ENCODE measurements around the gene IL32. TPM values are rescaled to one million over a fixed set of nuclear protein-coding genes. Genes with fewer than 3 reads are reported as not detected.
A peak's percentile ranks its signal among the peaks of the same experiment; 100 is the strongest.
"Not testable (repeated sequence)": the region's sequence is repeated elsewhere in the genome, so short reads cannot be mapped to it uniquely, and the experiment has no call there.

The IL32 gene
- total RNA-seq, 2 donors from 2014 or later, result 2,042 to 3,291 TPM

GRCh38 chr16:3044708-3045107, 20.7 kb upstream of the IL32 start:
- Mint-ChIP-seq H3K36me3 (no peaks in the 10 kb centered on the region), H3K9me3 (no peaks in the 10 kb centered on the region), H3K27ac (no peak overlapping the region)
- DNase-seq (ENCODE audit: low spot score in 2 of 2) (no peak), ATAC-seq (no peak)

DNA sequence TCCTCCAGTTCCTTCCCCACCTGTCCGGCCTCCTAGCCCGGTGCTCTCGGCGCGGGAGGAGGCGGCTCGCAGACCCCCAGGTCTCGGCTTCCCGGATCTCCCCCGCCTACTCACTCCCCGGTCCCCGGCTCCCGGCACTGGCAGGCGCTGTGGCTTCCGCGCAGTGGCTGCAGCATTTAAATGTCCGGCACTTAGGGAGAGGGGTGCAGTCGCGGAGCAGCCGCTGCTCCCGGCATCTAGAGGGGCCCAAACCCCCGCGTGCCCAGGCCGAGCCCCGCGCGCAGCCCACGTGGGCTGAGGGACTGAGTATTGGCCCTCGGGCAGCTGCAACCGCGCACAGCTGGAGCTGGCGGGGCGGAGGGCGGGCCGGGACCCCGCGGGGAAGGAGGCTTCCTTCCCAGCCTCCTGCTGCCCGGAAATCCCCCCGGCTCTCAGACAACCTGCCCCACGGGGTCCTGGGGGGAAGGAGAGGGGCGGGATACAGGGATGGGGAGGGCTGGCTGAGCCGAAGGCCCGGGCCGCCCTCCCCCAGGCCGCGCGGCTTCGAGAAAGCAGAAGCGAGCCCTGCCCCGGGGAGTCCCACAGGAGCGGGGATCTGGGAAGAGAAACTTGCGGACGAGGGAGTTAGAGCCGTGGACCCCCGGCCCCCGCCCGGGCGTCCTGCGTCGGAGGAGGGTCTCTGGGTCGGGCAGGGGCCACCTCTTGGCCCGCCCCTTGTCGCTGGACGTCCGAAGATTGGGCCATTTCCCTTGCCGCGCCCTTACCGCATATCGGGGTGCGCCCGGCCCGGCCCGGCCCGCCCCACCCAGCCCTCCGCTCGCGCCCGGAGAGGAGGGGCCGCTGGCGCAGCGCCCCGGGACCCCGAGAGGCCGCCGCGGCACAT, 19.4 kb upstream of the IL32 start, which contains the start of gene MMP25:
MMP25 (plus strand) TSS at position 804 of the 883 bp plus-strand sequence. CDS start 357 bp downstream, outside the sequence.
- H3K36me3 Mint-ChIP-seq, result no peaks in the 10 kb centered on the region
- peak within 1 kb of the TSS in 1 of 2 donors; percentile 50 for H3K27ac Mint-ChIP-seq
- no peaks in the 10 kb centered on the region for H3K9me3 Mint-ChIP-seq
- DNase-seq (ENCODE audit: low spot score in 2 of 2) (no peak), ATAC-seq (peak; percentile 30 to 53)

DNA sequence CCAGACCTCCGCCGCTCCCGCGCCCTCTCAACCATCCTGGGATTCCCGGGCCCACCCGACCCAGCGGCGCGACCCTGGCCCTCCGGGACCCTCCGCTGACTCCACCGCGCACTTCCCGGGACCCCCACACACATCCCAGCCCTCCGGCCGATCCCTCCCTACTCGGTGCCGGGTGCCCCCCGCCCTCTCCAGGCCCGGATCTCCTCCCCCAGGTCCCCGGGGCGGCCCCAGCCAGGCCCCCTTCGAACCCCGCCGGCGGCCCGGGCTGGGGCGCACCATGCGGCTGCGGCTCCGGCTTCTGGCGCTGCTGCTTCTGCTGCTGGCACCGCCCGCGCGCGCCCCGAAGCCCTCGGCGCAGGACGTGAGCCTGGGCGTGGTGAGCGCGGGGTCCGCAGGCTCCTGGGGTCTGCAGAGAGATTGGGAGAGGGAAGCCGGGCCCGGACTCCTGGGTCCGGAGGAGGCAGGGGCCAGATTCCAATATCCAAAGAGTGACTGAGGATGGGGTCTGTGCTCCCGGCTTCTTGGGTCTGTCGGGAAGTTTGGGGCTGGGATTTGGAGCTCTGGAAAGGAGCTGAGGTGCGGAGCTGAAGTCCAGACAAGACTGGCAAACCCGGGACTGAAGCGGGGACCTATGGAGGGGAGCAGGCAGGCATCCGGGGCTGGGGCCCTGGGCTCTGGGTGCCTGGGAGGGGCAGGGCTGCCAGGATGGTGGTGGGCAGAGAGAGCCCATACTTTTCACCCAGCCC, 18.6 kb upstream of the IL32 start:
- peak overlapping the region in 1 of 2 donors; percentile 50 for H3K27ac Mint-ChIP-seq
- H3K36me3 Mint-ChIP-seq, result no peaks in the 10 kb centered on the region
- DNase-seq (ENCODE audit: low spot score in 2 of 2), result no peak
- no peaks in the 10 kb centered on the region for H3K9me3 Mint-ChIP-seq
- ATAC-seq, result peak in 1 of 2 donors; percentile 12

DNA sequence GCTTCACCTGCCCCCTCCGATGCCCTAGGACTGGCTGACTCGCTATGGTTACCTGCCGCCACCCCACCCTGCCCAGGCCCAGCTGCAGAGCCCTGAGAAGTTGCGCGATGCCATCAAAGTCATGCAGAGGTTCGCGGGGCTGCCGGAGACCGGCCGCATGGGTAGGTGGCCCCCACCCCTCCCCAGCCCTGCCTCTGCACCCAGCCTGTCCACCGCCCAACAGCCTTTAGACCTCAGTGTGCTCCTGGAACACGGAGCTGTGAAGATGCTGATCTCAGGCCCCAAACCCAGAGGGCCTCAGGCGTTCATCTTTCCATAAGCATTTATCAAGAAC, 18.1 kb upstream of the IL32 start:
- no peaks in the 10 kb centered on the region for H3K36me3 Mint-ChIP-seq
- no peak overlapping the region for H3K27ac Mint-ChIP-seq
- H3K9me3 Mint-ChIP-seq, result no peaks in the 10 kb centered on the region
- no peak for ATAC-seq
- DNase-seq (ENCODE audit: low spot score in 2 of 2), result no peak

DNA sequence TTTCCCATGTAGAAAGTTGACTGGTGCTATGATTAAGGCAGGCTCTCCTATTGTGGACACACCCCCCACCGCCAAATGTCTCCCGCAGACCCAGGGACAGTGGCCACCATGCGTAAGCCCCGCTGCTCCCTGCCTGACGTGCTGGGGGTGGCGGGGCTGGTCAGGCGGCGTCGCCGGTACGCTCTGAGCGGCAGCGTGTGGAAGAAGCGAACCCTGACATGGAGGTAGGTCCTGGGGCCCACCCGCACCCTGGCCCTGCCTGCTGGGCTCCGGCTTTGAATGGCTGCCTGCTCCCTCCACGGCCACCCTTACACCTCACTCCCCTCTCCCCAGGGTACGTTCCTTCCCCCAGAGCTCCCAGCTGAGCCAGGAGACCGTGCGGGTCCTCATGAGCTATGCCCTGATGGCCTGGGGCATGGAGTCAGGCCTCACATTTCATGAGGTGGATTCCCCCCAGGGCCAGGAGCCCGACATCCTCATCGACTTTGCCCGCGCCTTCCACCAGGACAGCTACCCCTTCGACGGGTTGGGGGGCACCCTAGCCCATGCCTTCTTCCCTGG, 15.4 kb upstream of the IL32 start:
- no peak for DNase-seq (ENCODE audit: low spot score in 2 of 2)
- no peaks in the 10 kb centered on the region for H3K9me3 Mint-ChIP-seq
- peaks cover 0 to 4% of the 10 kb centered on the region in 2 donors for H3K36me3 Mint-ChIP-seq
- ATAC-seq, result no peak
- no peak overlapping the region for H3K27ac Mint-ChIP-seq

GRCh38 chr16:3050487-3050886, 15.0 kb upstream of the IL32 start:
- no peak overlapping the region for H3K27ac Mint-ChIP-seq
- no peak for ATAC-seq

DNA sequence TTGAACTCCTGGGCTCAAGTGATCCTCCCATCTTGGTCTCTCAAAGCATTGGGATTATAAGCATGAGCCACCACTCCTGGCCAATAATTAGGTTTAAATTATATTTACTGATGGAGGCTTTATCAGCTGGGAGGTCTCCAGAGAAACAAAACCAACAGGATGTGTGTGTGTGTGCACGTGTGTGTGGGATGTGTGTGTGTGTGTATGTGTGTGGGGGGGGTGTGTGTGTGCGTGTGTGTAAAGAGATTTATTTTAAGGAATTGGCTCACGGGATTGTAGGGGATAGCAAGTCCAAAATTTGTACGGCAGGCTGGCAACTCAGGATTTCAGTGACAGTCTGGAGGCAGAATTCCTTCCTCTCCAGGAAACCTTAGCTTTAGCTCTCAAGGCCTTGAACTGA, 14.4 kb upstream of the IL32 start:
- Mint-ChIP-seq H3K9me3 (no peaks in the 10 kb centered on the region), H3K36me3 (peaks cover 0 to 12% of the 10 kb centered on the region in 2 donors), H3K27ac (no peak overlapping the region)
- ATAC-seq (no peak), DNase-seq (ENCODE audit: low spot score in 2 of 2) (no peak)

More at GRCh38 chr16:3050487-3050886, 15.0 kb upstream of the IL32 start:
- Mint-ChIP-seq H3K9me3 (no peaks in the 10 kb centered on the region), H3K36me3 (peaks cover 0 to 9% of the 10 kb centered on the region in 2 donors)
- no peak for DNase-seq (ENCODE audit: low spot score in 2 of 2)

DNA sequence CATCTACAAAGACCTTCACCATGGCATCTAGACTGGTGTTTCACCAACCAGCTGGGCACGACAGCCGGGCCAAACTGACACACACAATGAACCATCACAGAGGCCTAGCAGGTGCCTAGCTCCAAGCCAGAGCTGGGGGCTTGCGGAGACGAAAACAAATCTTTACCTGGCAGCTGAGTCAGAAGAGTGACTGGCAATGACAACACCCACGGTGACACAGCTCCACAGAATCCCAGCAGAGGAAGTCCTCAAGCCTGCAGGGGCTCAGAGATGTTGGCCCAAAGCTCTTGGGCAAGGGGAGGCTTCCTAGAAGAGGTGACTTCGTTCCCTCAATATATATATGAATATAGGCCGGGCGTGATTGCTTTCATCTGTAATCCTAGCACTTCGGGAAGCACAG, 13.9 kb upstream of the IL32 start:
- Mint-ChIP-seq H3K27ac (no peak overlapping the region), H3K9me3 (no peaks in the 10 kb centered on the region), H3K36me3 (peaks cover 0 to 12% of the 10 kb centered on the region in 2 donors)
- DNase-seq (ENCODE audit: low spot score in 2 of 2) (no peak), ATAC-seq (no peak)

GRCh38 chr16:3052571-3053329, 12.7 kb upstream of the IL32 start:
- DNase-seq (ENCODE audit: low spot score in 2 of 2), result not testable (repeated sequence)

DNA sequence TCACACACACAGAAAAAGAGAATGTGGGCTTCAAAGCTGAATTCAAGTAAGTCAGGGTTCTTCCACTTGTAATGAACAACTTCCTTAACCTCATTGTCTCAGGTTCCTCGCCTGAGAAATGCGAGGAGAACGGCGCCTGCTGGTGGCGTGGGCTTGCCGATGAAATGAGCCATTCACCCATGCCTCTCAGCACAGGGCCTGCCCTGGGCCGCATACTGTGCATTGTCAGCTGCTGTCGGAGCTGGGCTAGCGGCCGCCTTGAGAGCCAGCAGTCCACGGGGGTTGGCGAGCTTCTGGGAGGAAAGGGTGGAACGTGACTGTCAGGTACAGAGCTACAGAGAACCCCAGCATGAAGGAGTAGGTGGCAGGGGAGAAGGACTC, 12.1 kb upstream of the IL32 start:
- Mint-ChIP-seq H3K27ac (peak overlapping the region in 1 of 2 donors; percentile 8), H3K36me3 (peaks cover 0 to 12% of the 10 kb centered on the region in 2 donors)
- peak; percentile 9 to 24 for ATAC-seq
- H3K9me3 Mint-ChIP-seq; DNase-seq (ENCODE audit: low spot score in 2 of 2): not testable (repeated sequence)

More at GRCh38 chr16:3052571-3053329, 12.7 kb upstream of the IL32 start:
- H3K36me3 Mint-ChIP-seq, result peaks cover 0 to 12% of the 10 kb centered on the region in 2 donors
- H3K27ac Mint-ChIP-seq, H3K9me3 Mint-ChIP-seq: not testable (repeated sequence)
- ATAC-seq, result peak; percentile 77 to 78

GRCh38 chr16:3054965-3055733, 10.3 kb upstream of the IL32 start:
- DNase-seq (ENCODE audit: low spot score in 2 of 2) (no peak), ATAC-seq (no peak)
- no peaks in the 10 kb centered on the region for H3K9me3 Mint-ChIP-seq
- H3K27ac Mint-ChIP-seq, result peak overlapping the region; percentile 61 to 73
- peaks cover 0 to 12% of the 10 kb centered on the region in 2 donors for H3K36me3 Mint-ChIP-seq

- H3K9me3 Mint-ChIP-seq; ATAC-seq; DNase-seq (ENCODE audit: low spot score in 2 of 2): not testable (repeated sequence)
- peaks cover 0 to 12% of the 10 kb centered on the region in 2 donors for H3K36me3 Mint-ChIP-seq
- peak overlapping the region; percentile 60 to 61 for H3K27ac Mint-ChIP-seq
These were observed 9.7 kb upstream of the IL32 start for GRCh38 chr16:3055734-3056115.

- H3K9me3 Mint-ChIP-seq, result no peaks in the 10 kb centered on the region
- DNase-seq (ENCODE audit: low spot score in 2 of 2) (no peak), ATAC-seq (no peak)
- peaks cover 0 to 12% of the 10 kb centered on the region in 2 donors for H3K36me3 Mint-ChIP-seq
- H3K27ac Mint-ChIP-seq, result peak overlapping the region in 1 of 2 donors; percentile 77
These were observed 8.9 kb upstream of the IL32 start for GRCh38 chr16:3056336-3057180.

GRCh38 chr16:3057181-3058138, 8.0 kb upstream of the IL32 start:
- ATAC-seq (no peak), DNase-seq (ENCODE audit: low spot score in 2 of 2) (no peak)
- Mint-ChIP-seq H3K36me3 (peaks cover 0 to 12% of the 10 kb centered on the region in 2 donors), H3K9me3 (no peaks in the 10 kb centered on the region), H3K27ac (peak overlapping the region; percentile 22 to 59)
